Medulla oblongata (tissue), 1 donor: Measurements from ENCODE around the gene SAFB.
A peak's percentile ranks its signal among the peaks of the same experiment; 100 is the strongest.

Experiments
- DNase-seq: peaks from one replicate; pipeline ENCODE4 v3.0.0-alpha.2; 2015; ENCODE audit errors: extremely low spot score

Gene SAFB

DNA sequence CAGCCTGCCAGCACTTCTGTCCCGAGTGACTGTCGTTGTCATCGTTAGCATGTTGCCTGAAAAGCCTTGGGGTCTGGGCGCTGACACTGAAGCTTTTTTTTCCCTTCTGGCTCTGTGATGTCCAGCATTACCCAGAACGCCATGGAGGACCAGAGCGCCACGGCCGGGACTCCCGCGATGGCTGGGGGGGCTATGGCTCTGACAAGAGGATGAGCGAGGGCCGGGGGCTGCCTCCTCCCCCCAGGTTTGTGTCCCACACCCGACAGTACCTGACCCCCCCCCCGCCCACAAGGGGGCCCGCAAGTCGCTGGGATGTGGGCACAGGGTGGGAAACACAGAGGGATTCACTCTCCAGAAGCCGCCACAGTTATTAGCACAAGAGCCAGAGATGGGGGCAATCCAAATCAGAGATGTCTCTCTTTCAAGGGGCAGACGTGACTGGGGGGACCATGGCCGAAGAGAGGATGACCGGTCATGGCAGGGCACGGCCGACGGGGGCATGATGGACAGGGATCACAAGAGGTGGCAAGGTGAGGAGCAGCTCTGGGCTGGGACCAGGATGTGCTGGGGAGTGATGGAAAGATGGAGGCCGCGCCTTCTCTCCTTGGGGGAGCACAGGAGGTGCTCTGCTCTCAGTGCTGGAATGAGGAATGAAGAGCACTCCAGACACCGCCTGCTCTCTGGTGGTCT, 44.2 kb downstream of the SAFB start:
- DNase-seq, result no peak

- DNase-seq, result no peak
These were observed 44.9 kb downstream of the SAFB start for GRCh38 chr19:5667751-5668271.

- no peak for DNase-seq
These were observed 46.3 kb downstream of the SAFB start for GRCh38 chr19:5669212-5669611.

DNA sequence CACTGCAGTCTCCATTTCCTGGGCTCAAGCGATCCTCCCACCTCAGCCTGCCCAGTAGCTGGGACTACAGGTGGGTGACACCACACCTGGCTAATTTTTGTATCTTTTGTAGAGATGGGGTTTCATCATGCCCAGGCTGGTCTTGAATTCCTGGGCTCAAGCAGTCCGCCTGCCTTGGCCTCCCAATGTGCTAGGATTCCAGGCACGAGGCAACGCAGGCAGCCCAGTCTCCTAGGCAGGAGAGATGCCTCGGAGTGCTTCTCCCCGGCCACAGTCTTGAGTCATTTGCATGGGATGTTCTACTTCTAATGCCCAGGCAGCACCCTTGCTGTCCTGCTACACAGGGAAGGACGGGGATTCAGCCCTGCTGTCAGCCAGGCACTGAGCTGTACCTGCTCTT, 48.7 kb downstream of the SAFB start:
- no peak for DNase-seq

GRCh38 chr19:5672708-5673459, 50.0 kb downstream of the SAFB start:
- no peak for DNase-seq

- no peak for DNase-seq
These were observed 50.9 kb downstream of the SAFB start for GRCh38 chr19:5673752-5674151.

DNA sequence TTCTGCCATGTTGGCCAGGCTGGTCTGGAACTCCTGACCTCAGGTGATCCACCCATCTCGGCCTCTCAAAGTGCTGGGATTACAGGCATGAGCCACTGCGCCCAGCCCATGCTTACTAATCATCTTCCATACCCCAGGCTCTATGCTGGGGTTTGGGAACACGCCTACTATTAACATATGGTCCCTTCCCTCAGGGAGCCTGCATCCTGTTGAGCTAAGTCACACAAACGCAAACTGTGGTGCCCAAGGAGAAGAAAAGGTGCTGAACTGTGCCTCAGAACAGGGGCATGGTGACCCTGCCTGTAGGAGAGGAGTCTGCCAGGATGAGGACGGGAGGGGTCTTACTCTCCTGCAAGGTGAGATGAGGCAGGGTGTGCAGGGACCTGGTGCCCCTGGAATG, 51.8 kb downstream of the SAFB start:
- DNase-seq, result no peak

DNA sequence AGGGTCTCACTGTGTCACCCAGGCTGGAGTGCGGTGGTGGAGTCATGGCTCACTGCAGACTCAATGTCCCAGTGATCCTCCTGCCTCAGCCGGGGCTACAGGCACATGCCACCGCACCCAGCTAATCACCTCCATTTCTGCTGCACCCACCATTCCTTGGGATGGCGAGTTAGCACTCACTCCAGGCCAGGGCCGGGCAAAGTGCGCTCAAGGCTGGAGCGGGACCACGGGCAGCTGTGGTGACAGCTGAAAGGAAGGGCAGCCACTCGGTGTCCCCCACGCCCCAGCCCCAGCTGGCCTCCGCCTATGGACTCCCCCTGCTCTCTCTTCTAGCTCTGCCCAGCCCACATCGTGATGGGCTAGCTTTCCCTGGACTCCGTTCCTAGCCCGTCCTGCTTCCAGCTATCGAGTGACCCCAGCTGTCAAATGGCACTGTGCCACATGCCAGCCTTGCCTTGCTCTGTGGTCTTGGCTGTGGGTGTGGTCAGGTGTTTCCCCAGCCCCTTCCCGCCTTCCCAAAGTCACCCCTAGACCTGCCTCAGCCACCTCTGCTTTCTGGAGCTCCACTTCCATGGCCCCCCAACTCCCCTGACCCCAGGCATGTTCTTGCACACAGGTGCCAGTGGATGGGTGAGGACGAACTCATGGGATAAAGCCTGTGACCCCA, 53.4 kb downstream of the SAFB start:
- no peak for DNase-seq

DNA sequence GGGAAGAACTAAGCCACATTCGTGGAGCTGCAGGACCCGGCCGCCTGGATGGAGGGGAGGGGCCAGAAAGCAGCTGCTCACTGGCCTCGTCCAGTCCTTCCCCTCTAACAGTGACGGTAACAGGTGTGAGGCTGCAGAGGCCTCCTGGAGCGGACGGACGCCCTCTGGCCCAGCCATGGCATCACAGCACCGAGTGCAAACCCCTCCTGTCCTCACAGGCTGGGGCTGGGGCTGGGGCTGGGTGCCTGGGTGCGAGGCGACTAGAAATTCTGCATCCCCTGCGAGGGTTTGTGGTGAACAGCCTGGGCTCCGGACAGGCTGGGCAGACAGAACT, 53.9 kb downstream of the SAFB start:
- DNase-seq, result no peak

GRCh38 chr19:5677136-5677535, 54.3 kb downstream of the SAFB start:
- no peak for DNase-seq

- DNase-seq, result no peak
These were observed 54.7 kb downstream of the SAFB start for GRCh38 chr19:5677580-5677979.

DNA sequence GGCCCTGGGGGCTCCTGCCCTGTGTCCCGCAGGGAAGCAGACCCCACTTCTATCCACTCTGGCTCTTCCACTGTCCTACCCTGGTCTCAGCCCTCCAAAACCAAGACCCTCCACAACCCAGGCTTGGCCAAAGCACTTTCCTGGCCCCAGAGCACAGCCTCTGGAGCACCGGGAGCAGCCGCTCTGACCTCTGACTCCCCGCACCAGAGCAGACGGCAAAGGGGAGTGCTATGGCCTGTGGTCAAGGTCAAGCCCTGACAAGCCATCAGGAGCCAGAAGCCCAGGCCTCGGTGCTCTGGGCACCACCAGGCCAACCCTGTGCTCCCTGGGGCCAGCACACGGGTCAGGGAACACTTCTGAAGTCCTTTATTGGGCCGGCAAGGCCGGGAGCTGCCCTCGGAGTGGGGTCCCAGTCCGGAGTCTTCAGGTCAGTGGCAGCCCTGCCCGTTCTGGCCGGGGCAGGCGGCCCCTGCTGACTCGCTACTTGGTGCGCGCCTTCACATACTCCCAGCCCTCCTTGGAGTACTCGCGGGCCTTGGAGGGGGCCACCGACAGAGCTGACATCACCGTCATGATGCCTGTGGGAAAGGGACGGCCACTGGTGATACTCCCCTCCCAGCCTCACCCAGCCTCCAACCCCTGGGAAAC, 55.3 kb downstream of the SAFB start:
- no peak for DNase-seq

DNA sequence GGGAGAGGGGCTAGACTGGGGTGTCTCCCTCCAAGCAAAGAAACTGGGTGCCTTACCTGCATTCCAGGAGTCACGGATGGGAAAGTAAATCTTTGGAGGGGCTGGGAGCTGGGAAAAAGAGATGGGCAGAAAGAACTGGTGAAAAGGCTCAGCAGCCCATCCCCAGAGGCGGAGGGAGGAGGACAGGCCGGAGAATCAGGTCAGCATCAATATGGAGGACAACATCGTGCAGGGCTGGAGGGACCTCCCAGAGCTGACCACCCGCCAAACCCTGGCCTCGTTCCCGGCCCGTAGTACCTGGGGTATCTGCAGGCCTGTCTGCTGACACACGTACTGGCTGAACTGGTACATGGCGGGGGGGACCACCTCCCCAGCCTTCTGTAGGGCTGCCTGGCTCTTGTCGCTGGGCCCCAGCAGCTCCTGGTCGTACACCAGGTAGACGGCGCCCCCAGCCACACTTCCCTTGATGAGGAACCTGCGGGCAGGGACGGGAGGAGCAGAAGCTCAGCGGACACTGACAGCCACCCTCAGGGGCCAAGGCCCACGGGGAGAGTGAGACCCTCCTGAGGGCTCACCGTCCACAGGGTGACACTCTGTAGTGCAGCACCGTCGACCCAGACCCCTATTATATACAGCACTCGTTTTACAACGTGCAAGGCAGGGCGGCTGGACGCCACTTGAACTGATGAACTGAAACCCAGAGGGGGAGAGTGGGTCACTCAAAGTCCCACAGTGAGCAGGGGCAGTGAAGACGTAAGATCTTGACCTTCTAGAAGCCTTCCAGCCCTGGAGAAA, 56.6 kb downstream of the SAFB start:
- DNase-seq, result no peak

- peak; percentile 47 for DNase-seq
These were observed 57.2 kb downstream of the SAFB start for GRCh38 chr19:5680084-5680436.

- peak; percentile 99 for DNase-seq
These were observed 57.8 kb downstream of the SAFB start, which contains the start of the genes HSD11B1L and MICOS13 for GRCh38 chr19:5680437-5681368. HSD11B1L (plus strand) TSS chr19:5681027; CDS start chr19:5684833, 3,806 bp downstream. MICOS13 (minus strand) TSS chr19:5680516; CDS start chr19:5680486, 30 bp downstream.

DNA sequence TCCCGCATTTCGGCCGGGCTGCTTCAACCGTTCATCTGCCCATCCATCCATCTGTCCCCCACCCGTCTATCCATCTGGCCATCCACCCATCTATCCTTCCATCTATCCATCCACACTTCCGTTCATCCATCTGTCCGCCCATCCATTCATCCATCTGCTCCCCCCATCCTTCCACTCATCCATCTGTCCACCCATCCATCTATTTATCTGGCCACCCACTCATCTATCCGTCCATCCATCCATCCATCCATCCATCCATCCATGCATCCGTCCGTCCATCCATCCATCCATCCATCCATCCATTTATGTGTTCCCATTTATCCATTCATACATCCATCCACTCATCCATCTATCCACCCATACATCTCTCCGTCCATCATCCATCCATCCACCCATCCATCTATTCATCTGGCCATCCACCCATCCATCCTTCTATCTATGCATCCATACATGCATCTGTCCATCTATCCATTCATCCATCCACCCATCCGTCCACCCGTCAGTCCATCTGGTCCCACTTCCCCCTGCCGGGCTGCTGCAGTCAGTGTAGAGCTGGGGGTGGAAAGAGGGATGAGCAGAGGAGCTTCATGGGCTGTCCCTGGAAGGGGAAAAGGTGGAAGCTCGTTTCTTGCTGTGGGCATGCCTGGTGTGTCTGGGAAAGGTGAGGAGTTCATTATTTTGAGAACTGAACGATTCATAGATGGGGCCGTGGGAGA, 58.7 kb downstream of the SAFB start:
- no peak for DNase-seq

DNA sequence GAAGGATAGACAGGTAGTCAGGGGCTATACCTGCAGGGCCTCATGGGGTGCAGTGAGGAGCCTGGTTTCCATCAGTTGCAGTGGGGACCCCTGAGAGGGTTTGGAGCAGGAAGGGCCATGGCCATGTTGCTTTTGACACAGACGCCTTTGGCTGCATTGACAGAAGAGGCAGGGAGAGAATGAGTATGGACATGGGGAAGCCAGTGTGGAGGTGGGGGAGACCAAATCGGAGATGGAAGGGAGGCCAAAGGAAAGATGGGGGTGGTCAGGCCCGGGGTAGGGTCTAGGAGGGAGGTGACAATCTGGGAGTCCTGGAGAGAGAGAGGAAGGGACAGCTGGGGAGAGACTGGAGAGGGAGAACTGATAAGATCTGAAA, 59.2 kb downstream of the SAFB start:
- no peak for DNase-seq

DNA sequence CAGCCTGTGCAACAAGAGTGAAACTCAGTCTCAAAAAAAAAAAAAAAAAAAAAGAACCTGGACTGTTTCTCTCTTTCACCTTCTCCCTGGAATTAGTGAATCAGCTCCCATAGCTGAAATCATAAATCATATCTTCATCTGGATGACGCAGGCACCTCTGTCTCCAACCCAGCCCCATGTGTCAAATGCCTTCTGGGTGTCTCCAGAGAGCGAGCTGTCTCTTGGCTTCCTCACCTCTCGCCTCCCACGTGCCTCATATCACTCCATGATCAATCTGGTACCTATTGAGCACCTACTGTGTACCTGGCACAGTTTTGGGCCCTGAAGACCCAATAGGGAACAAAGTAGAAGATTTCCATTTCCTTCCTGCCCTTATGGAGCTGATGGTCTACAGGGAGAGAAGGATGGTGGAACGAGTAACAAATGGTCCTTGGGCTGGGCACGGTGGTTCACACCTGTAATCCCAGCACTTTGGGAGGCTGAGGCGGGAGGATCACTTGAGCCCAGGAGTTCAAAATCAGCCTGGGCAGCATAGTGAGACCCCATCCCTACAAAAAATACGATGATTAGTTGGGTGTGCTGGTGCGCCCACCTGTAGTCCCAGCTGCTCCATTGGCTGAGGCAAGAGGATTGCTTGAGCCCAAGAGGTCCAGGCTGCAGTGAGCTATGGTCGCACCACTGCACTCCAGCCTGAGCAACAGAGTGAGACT, 60.4 kb downstream of the SAFB start:
- DNase-seq, result no peak
